HG03196 (cell line): ENCODE measurements around the gene PIK3R1.

Experiments used
- ATAC-seq: cut with Tn5 transposase; IDR thresholded peaks from one replicate; pipeline ENCODE4 v1.9.1; 2021; ENCODE audit not compliant: unreplicated experiment

Gene PIK3R1

DNA sequence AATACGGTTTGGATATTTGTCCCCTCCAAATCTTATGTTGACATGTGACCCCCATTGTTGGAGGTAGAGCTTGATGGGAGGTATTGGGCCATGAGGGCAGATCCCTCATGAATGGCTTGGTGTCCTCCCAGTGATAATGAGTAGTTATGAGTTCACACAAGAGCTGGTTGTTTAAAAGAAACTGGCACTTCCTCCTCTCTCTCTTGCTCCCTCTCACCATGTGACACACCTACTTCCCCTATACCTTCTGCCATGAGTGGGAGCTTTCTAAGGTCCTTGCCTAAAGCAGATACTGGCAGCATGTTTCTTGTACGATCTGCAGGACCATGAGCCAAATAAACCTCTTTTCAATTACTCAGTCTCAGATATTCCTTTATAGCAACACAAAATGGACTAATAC lies 132.0 kb downstream of the PIK3R1 start:
- ATAC-seq, result no peak

DNA sequence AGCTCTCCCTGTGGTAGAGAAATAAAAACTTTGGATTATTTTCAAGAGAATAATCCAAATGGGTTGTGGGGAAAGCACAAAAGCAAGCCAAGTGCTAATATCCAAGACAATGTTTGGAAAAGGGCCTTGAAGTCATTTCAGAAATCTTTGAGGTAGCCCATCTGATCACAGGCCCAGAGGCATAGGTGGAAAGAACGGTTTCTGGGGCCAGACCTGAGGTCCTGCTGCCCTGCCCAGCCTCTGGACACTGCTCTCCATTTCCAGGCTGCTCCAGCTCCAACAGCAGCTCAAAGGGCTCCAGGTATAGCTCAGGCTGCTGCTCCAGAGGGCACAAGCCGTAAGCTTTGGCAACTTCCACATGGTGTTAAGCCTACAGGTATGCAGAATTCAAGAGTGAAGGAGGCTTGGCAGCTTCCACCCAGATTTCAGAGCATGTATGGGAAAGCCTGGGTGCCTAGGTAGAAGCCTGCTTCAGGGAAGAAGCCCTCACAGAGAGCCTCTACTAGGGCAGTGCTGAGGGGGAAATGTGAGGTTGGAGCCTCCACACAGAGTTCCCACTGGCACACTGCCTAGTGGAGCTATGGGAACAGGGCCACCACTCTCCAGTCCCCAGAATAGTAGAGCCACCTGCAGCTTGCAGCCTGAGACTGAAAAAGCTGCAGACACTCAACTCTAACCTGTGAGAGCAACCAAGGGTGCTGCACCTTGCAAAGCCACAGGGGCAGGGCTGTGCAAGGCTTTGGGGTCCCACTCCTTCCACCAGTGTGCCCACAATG lies 133.1 kb downstream of the PIK3R1 start:
- no peak for ATAC-seq

DNA sequence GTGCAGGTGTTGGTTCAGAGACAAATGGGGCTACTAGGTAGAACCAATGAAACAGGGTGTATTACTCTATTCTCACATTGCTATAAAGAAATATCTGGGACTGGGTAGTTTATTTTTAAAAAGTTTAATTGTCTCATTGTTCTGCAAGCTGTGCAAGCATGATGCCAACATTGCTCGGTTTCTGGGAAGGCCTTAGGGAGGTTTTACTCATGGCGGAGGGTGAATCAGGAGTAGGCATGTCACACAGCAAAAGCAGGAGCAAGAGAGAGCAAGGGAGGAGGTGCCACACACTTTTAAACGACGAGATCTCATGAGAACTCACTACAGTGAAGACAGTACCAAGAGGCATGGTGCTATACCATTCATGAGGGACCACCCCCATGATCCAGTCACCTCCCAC lies 134.6 kb downstream of the PIK3R1 start:
- no peak for ATAC-seq
